Activated CD8-positive, alpha-beta memory T cell treated with anti-CD3 and anti-CD28 coated beads for 36 hours (primary cell): Measurements from ENCODE around the gene SYT6. TPM values are rescaled to one million over a fixed set of nuclear protein-coding genes. Genes with fewer than 3 reads are reported as not detected.

Experiments
- CTCF ChIA-PET: fragments of 350-600 bp; sonication (Branson Sonifier 250); formaldehyde crosslinking; loops from one replicate; lab custom pipeline; 2021; ENCODE audit warnings: antibody characterized with exemption; lab: Charles Lee
- POLR2A ChIA-PET: fragments of 350-600 bp; sonication (Branson Sonifier 250); formaldehyde crosslinking; loops from one replicate; lab custom pipeline; 2021; ENCODE audit warnings: antibody characterized with exemption; lab: Charles Lee
- total RNA-seq, 2 experiments: library from RNA; stranded (reverse); gene quantifications; one replicate each; pipeline ENCODE4 v1.2.3, GENCODE V29; 2021

Gene SYT6
- total RNA-seq, 2 experiments from 2014 or later = not detected

GRCh38 chr1:114128293-114128692 is 25.4 kb downstream of the SYT6 start:
- ChIA-PET POLR2A (no interaction called here), CTCF (no interaction called here)

- ChIA-PET CTCF (no interaction called here), POLR2A (no interaction called here)
Measured at GRCh38 chr1:114126261-114127095, 27.2 kb downstream of the SYT6 start.

- CTCF ChIA-PET = no interaction called here
- POLR2A ChIA-PET = no interaction called here
Measured at GRCh38 chr1:114124644-114125043, 29.0 kb downstream of the SYT6 start.

GRCh38 chr1:114122941-114123618 is 30.6 kb downstream of the SYT6 start:
- ChIA-PET POLR2A (no interaction called here), CTCF (no interaction called here)

- CTCF ChIA-PET = no interaction called here
- POLR2A ChIA-PET = no interaction called here
Measured at GRCh38 chr1:114118351-114118990, 35.2 kb downstream of the SYT6 start.

- ChIA-PET POLR2A (no interaction called here), CTCF (no interaction called here)
Measured at GRCh38 chr1:114117654-114118053, 36.0 kb downstream of the SYT6 start.

- POLR2A ChIA-PET = no interaction called here
- CTCF ChIA-PET = no interaction called here
Measured at GRCh38 chr1:114116086-114116485, 37.6 kb downstream of the SYT6 start.

GRCh38 chr1:114114185-114115094 is 39.2 kb downstream of the SYT6 start:
- POLR2A ChIA-PET = interaction anchor here (0.6 kb wide), 1 partner anchor 651 kb away, joined by 4 read pairs; no protein-coding TSS in a partner anchor
- CTCF ChIA-PET = no interaction called here

GRCh38 chr1:114113411-114114184 is 40.1 kb downstream of the SYT6 start:
- CTCF ChIA-PET = interaction anchor here (0.6 kb wide), 1 partner anchor 257 kb away, joined by 3 read pairs; no protein-coding TSS in a partner anchor
- POLR2A ChIA-PET = no interaction called here

- POLR2A ChIA-PET = no interaction called here
- CTCF ChIA-PET = interaction anchor here (0.6 kb wide), 1 partner anchor 258 kb away, joined by 3 read pairs; no protein-coding TSS in a partner anchor
Measured at GRCh38 chr1:114112775-114113174, 40.9 kb downstream of the SYT6 start.

- ChIA-PET POLR2A (no interaction called here), CTCF (no interaction called here)
Measured at GRCh38 chr1:114111731-114112641, 41.7 kb downstream of the SYT6 start.

- ChIA-PET POLR2A (no interaction called here), CTCF (no interaction called here)
Measured at GRCh38 chr1:114109981-114110380, 43.7 kb downstream of the SYT6 start.

- ChIA-PET POLR2A (no interaction called here), CTCF (no interaction called here)
Measured at GRCh38 chr1:114108751-114109255, 44.9 kb downstream of the SYT6 start.

GRCh38 chr1:114107474-114108435 is 45.9 kb downstream of the SYT6 start:
- POLR2A ChIA-PET = no interaction called here
- CTCF ChIA-PET = no interaction called here

GRCh38 chr1:114105421-114105979 is 48.2 kb downstream of the SYT6 start:
- ChIA-PET CTCF (no interaction called here), POLR2A (no interaction called here)

GRCh38 chr1:114104949-114105348 is 48.7 kb downstream of the SYT6 start:
- POLR2A ChIA-PET = no interaction called here
- CTCF ChIA-PET = no interaction called here
